NB4 (cell line): Measurements from ENCODE around the gene DNAH14.

ENCODE experiments used
- MYC ChIP-seq: IDR thresholded peaks from 2 replicates; pipeline ENCODE4 v1.6.1; 2011; ENCODE audit warnings: low read depth, low read length
- TF ChIP-seq, protein P1 (sequence below): IDR thresholded peaks from one replicate; pipeline ENCODE4 v1.5.1; 2012; ENCODE audit warnings: low read depth, low read length

DNA sequence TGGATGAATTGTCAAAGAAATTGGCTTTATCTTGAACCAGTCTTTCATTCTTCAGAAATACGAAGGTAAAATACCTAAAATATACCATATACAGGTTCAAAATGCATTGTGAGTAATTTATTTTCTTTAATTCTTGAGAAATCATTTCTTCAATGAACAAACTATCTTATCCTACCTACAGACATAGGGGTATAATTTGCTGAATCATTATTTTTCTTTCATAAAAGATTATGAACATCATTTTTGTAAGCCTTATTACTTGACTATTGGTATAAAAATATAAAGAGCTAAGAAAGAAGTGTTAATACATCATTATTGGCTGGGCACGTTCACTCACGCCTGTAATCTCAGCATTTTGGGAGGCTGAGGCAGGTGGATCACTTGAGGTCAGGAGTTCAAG is 167.7 kb downstream of the DNAH14 start:
- TF ChIP-seq, protein P1, sequence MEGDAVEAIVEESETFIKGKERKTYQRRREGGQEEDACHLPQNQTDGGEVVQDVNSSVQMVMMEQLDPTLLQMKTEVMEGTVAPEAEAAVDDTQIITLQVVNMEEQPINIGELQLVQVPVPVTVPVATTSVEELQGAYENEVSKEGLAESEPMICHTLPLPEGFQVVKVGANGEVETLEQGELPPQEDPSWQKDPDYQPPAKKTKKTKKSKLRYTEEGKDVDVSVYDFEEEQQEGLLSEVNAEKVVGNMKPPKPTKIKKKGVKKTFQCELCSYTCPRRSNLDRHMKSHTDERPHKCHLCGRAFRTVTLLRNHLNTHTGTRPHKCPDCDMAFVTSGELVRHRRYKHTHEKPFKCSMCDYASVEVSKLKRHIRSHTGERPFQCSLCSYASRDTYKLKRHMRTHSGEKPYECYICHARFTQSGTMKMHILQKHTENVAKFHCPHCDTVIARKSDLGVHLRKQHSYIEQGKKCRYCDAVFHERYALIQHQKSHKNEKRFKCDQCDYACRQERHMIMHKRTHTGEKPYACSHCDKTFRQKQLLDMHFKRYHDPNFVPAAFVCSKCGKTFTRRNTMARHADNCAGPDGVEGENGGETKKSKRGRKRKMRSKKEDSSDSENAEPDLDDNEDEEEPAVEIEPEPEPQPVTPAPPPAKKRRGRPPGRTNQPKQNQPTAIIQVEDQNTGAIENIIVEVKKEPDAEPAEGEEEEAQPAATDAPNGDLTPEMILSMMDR, result no peak
- TF ChIP-seq MYC, result no peak
